Daoy (cell line): ENCODE measurements around the gene SLC38A10. TPM values are rescaled to one million over a fixed set of nuclear protein-coding genes. Genes with fewer than 3 reads are reported as not detected.

Experiments
- DNase-seq: peaks from one replicate; pipeline ENCODE4 v3.0.0-alpha.2; 2015; ENCODE audit warnings: low read depth
- total RNA-seq: library from RNA; depleted of rRNA; stranded (reverse); fragments of >200 nt; shearing (Covaris generic); gene quantifications from 2 replicates; pipeline ENCODE4 v1.2.3, GENCODE V29; 2014

Gene SLC38A10
- total RNA-seq, 1 experiment from 2014 or later = 52.5 TPM

DNA sequence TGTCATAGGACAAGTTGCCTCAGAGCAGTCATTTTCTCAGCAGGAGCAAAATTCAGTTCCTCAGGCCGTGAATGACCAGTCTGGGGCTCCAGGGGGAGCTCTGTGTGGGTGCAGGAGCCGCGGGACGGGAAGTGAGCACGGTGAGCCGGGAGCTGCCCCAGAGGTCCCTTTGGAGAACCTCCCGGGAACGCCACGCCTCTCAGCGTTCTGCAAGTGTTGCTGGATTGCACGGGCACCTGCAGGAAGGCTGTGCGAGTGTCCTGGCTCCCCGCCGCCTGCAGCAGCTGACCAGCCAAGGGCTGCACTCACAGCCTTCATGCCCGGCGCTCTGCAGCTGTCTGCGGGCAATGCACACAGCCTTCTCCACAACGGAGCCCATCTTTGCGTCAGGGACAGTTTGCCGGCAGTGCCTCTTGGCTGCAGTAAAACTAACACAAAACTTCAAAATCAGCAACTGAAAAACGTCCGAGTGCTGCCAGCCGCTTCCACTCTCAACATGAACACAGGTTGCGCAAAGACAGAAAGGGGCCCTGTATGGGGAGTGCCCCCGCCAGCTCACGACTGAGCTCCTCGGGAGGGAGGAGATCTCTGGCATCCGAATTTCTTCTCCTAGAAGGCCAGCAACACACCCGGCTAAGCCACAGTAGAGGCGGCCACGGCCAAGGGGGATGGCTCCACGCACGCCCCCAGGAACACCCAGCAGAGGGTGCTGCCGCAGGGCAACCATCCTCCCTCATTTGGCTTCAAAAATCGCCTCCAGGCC, 40.0 kb downstream of the SLC38A10 start:
- peak; percentile 72 for DNase-seq

DNA sequence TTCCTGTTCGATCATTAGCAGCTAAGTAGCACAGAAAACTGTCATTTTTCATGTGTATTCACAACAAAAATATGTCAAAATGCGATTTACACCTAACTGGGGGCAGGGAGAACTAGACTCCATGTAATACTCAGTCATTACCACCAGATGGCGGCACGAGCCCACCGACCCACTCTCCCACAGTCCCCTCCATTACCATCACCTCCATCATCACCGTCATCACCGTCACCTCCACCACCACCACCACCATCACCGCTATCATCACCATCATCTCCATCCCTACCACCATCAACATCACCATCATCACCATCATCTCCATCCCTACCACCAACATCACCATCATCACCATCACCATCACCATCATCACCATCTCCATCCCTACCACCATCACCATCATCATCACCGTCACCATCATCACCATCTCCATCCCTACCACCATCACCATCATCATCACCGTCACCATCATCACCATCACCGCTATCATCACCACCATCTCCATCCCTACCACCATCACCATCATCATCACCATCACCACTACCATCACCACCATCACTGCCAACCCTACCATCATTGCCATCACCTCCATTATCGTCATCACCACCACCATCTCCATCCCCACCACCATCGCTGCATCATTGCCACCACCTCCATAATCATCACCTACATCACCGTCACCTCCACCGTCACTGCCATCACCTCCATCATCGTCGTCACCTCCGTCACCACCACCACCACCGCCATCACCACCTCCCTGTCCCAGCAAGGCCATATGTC, 41.6 kb downstream of the SLC38A10 start:
- peak; percentile 56 for DNase-seq

DNA sequence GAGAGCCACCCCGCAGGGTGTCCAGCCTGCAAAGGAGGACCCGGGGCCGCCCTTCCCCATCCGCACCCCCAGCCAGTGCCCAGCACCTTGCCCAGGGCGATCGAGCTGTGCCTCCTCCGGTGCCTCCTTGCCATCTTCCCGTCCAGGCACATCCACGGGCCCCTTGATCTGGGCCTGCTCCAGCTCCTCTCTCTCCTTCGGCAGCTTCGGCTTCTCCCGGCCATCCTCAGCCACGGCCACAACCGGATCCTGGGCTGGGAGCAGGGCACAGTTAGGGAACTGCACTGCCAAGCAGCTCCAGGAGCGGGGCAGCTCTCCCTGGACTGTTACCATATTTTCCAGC, 42.1 kb downstream of the SLC38A10 start:
- DNase-seq = no peak

DNA sequence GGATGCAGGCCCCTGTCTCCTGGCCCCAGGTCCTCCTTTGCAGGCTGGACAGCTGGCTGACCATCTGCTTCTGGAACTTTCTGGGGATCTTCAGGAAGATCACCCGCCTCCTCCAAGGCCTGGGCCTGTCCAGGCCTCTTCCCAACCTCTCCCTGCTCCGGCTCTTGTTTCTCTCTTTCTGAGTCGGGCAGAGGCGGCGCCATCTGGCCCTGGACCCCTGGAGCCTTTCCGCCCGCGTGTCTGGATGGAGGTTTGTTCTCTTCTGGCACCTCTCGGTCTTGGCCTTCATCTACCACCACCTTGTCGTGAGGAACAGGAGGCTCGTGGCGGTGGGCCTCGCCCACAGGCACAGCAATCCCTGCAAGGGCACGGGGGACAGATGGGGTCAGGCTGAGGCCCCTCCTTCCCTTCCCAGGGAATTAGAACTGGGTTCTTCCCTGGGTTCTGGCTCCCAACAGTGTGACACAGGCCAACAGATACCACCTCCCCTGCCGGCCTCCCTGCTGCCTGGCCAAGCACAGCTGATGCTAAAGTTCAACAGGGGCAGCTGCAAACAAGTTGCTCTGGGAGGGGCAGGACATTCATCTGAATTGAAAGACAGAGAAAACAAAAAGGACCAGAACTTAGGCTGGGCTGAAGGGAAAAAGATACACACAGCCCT, 42.7 kb downstream of the SLC38A10 start:
- DNase-seq = no peak

DNA sequence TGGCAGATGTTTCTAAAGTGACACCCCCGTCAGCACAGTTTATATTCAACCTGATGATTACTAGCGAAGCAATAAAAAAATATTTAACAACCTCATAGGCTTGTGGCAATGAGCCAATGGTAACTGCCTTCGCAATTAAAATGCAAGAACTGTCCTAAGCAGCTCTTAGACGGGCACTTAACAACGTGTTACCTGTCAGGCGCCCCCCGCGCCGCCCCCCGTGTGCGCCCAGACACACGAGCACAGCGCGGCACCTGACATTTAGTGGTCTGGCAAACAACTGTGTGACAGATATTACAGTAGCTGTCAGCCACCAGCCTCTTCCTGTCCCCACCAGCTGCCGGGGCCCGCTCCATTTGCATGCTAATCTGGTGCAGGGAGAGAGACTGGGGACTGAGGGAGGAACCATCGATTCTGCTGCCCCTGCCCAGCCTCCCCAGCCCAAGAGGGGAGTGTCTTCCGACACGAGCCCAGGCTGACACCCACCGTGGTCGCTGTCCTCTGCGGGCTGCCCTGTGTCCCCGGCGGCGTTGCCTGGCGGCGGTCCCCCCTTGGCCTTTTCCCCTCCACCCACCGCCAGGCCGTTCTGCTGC, 43.3 kb downstream of the SLC38A10 start:
- no peak for DNase-seq

DNA sequence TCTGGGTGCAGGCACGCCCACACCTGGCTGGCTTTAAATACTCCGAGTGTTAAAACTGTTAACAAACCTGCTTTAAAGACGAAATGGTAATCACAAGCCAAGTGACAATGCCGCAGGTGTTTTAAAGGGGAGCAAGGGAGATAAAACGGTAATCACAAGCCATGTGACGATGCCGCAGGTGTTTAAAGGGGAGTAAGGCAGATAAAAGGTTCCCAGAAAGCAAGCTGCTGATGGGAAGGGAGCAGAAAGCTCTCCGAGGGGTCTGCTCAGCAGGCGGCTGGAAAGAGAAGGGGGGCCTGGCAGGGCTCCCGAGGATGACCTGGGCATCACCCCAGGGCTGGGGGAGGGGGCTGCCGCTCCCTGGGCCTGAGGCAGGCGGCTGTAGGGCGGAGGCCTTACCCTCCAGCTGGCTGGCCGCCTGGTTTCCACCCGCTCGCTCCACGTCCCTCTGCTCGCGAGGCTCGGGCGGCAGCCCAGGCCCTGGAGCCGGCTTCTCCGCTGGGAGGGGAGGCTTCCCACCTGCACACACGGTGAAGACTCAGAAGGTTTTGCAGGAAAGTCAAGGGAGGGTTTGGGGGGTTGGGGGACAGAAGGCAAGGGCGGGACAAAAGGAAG, 43.9 kb downstream of the SLC38A10 start:
- no peak for DNase-seq

DNA sequence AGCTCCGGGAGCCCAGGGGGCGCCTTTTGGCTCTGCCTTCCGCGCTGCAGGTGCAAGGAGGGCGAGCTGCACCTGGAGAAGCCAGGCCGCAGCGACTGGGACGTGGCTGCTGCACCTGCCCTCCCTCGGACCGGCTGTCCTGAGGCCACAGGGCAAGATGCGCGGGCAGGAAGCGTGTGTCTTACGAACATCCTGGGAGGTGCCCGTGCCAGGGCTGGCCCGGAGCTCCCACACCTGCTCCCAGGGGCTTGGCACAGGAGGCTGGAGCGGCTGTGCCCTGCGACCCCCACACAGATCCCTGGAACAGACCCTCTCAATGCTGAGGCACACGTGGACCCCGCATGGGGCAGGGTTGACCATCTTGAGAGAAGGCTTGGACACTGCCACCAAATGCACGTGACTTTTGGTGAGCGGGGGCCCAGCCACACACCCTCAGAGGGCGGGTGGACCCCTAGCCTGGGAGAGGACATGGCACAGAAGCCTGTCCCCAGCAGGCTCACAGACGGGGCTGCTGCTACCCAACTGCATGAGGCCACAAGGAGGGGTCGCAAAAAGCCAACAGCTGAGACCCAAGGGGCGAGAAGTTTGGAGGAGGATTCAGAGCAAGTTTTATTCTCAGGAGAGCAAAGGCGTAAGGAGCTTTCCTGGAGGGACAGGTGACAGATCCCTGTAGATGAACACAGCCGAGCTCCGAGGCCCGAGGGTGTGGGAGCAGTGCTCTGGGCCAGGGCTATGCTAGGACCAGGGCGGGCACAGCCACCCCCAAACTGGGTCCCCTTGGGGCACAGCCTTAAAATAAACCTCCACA, 44.6 kb downstream of the SLC38A10 start:
- no peak for DNase-seq

DNA sequence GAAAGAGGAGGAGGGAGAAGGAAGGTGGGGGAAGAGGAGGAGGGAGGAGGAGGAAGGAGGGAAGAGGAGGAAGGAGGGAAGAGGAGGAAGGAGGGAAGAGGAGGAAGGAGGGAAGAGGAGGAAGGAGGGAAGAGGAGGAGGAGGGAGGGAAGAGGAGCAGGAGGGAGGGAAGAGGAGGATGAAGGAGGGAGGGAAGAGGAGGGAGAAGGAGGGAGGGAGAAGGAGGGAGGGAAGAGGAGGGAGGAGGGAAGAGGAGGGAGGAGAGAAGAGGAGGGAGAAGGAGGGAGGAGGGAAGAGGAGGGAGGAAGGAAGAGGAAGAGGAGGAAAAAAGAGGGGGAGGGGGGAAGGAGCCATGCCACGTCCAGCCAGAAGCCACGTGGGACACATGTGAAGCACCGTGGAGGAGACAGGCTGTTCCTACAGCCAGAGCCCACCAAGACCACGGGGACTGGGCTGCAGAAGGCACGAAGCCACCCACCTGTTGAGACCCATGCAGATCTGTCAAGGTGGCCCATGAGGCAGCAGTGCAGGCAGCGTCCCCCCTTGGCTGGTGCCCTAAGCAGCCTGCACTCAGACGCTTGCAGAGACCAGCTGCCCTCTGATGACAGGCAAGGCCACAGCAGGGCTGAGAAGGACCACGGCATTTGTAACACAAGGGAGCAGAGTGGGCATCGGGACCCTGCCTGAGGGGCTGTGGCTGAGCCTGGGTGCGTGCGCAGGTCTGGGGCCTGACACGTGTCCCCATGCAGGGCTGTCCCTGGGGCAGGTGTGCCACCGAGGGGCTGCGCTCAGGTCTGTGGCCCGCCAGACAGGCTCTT, 45.7 kb downstream of the SLC38A10 start:
- DNase-seq = no peak

DNA sequence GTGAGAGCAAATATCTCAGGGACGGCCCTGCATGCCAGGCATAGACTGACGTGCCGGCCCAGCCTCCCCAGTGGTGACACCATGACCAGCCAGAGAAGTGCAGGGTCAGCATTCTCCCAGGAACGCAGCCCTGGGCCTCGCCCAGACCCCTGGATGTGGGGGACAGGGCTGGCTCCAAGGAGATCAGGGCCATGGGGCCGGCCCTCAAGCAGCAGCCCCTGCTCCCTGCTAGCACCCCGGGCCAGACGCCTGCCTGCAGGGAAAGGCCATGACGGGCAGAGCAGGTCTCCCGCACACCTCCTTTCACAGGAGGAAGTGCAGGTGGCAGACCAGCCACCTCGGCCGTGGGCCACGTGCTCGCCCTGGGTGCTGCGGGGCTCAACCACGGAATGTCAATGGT, 46.5 kb downstream of the SLC38A10 start:
- no peak for DNase-seq

DNA sequence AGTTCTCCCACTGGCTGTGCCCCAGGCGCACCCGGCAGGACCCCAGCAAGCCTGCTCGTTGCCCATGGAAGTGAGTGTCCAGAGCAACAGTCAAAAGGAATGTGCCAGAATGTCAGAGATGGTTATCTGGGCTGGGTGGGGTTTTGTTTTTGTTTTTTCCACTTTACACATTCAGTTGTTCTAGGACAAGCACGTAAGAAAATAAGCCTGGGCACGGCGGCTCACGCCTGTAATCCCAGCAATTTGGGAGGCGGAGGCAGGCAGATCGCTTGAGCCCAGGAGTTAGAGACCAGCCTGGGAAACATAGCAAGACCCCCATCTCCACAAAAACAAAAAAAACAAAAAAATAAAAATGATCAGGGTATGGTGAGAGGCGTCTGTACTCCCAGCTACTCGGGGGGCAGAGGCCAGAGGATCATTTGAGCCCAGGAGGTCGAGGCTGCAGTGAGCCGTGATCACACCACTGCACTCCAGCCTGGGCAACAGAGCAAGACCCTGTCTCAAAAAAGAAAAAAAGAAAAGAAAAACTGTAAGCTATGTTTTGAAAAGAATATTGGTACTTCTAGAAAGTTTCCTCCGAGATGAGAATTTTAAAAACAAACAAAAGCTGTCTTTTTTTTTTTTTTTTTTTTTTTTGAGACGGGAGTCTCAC, 47.6 kb downstream of the SLC38A10 start:
- no peak for DNase-seq

DNA sequence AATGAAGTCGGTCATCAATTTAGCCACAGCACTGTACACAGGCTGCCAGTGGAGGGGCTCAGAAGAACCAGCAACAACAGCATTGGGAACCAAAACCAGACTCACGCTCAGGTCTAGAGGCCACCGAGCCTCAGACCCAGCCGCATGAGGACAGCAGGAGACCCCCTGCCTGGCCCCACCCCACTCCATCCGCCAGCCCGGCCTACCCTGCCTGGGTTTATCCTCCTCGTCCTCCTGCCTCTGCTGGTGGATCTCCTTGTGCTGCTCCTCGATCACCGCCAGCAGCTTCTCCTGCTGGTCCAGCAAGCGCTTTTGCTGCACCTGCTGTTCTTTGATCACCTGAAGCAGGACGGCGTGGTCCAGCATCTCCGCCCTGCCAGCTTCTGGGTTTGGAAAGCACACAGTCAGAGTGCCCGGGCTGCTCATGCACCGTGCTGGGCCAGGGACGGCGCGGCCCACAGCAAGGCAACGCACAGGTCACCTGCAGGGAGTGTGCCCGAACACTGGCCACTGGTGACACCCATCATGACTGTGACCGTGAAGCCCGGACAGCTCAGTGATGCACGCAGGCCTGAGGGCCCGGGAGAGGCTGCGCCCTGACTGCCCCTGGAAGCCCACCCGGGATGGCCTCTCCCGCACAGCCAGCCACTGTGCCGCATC, 48.3 kb downstream of the SLC38A10 start:
- no peak for DNase-seq

DNA sequence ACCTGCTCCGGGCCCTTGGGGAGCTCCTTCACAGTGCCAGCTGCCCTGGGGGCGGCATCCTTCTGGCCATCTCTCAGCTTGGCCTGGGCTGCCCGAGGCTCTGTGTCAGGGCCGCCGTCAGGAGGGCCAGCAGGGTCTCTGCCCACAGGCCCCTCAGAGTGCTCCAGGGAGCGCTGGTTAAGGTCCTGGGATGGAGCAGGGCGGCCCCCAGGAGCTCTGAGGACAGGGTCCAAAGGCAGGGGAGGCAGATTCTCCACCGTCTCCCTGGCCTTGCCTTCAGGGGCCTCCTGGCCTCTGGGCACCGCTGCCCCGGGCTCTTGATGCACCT, 48.8 kb downstream of the SLC38A10 start:
- no peak for DNase-seq

DNA sequence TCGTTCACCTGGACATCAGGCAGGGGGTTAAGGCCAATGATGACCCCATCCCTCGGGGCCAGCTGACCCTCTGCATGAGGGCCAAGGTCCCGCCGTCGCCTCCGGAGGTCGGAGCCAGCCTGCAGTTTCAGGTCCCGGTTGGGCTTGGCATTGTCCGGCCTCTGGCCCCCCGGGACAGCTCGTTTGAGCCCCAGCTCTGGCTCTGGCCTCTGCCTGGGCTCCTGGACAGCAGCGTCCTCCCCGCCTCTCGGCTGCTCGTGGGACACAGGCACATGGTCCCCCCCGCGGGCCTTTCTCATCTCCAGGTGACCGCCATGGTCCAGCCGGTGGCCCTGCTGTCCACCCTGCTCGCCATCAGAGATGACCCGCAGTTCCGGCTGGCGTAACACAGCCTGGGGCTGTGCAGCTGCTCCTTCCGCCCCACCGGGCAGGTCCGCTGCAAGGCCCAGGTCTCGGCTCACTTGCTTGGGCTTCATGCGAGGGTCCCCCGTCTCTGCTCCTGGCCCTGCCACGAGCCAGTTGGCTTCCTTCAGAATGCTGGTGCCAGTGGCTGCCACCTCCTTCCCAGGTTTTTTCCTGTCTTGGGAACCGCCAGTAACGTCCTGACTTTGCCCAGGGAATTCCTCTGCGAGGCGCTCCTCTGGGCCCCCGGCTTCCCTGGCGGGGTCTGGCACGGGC, 49.3 kb downstream of the SLC38A10 start:
- no peak for DNase-seq

DNA sequence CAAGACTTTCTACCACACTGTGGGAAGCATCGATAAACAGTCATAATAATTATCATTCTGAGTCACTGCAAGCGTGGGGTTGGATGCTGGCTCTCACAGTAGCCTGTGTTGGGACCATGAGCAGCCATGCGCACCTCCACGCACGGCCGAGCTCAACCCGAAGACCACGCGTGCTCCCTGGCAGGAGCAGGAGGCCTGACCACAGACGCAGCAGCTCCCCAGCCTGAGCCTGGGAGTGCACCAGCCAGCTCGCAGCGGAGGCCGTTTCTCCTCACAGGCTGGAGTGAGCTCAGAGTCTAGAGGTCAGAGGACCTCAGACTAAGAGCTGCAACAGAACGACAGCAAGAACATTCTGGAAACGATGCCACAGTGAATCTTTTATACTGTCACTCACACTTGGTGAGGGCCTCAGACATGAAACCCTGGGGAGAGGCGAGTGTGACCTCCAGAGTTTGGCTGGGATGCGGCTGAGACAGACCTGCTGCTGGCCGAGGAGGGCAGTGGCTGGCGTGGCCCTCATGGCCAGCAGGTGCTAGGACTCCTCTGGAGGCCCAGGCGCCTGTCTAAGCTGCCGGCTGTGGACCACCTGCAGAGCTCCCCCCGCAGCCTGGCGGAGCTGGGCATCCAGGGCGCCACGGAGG, 50.0 kb downstream of the SLC38A10 start:
- DNase-seq = no peak

DNA sequence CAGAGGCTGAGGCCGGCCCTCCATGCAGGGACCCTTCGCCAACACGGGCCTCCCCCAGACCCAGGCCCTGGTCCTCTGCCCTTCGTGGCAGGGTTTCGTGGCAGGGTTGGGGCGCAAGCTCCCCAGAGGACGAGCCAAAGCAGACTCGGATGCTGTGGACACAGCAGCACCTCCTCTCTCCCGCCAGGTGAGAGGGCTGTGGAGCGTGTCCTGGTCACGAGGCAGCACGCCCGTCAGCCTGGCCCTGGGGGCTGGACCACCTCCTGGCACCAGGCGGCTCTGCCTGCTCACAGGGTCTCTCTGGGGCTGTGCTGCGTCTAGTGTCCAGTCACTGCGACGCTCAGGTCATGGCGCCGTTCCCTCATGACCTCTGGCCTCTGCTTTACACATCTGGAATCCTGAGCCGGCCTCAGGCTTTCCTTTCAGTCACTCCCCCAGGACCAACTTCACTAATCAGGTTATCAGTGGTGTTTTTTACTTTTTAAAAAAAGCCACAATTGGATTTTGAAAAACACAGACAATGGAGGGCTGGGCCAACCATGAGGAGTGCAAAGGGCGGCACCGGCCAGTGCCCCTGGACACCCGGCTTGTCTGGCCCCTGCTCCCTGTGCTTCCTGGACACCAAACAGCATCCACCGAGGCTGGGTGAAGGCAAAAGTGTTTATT, 50.6 kb downstream of the SLC38A10 start:
- no peak for DNase-seq

DNA sequence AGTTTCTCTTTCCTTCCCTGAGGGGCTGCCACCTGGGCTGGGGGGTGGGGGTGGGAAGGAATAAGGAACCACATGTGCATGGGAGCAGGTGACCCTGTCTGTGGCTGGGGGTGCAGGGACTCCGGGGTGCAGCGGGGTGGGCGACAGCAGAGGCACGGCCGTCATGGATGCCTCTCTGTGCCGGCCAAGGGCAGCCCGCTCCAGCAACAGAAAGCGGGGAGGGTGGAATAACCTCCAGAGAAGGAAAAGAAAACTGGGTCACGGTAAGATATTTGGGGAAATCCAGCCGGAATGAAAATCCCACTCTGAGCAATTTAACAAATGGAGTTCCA, 51.8 kb downstream of the SLC38A10 start:
- no peak for DNase-seq

DNA sequence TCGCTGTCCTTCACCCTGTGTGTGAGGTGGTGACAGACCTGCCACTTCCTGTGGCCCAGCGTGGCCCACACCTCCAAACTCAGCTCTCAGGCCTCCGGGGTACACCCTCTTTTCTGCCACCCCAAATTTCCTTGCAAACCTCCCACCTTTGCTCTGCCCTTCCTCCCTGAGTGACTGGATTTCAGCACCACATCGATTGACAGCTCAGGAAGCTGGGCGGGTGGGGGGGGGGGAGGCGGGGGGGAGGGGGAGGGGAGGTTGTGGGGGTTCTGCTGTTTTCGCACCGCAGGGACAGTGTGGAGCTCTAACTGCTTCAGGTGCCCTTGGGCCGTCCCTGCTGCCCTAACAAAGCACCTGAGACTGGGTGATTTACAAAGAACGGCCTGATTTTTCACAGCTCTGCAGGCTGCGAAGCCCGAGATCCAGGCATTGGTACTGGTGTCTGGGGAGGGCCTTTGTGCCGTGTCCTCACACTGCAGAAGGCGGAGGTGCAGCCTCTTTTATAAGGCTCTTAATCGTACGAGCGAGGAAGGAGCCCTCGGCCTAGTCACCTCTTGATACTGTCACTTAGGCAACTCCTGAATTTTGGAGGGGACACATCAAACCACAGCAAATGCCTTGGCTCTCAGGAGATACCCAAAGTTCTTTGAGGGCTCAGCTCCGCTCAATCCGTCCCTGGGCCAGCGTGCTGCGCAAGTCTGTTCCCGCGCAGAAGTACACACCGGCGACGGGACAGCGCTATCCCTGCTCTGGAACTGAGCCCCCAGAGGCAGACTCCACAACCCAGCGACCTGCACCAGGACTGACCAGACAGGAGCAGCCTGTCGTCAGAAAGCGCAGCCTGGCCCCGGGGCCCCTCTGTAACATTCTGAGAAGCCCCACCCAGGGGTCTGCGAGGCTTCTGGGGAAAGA, 52.4 kb downstream of the SLC38A10 start:
- no peak for DNase-seq
